Endothelial cell of umbilical vein (primary cell): ENCODE measurements around the gene GGA3. TPM values are rescaled to one million over a fixed set of nuclear protein-coding genes. Genes with fewer than 3 reads are reported as not detected.

ENCODE experiments used
- BruUV-seq: library from RNA; stranded (reverse); fragments of 400-500 nt; replicated peaks from 2 replicates; lab custom pipeline; 2021; lab: Mats Ljungman, UMichigan
- CTCF ChIA-PET: fragments of 300-600, 350-600 bp; sonication (Branson Sonifier 250); formaldehyde crosslinking; loops from one replicate; lab custom pipeline; 2021; ENCODE audit warnings: antibody characterized with exemption, inconsistent platforms; lab: Charles Lee
- POLR2A ChIA-PET: fragments of 300-600, 350-600 bp; sonication (Branson Sonifier 250); formaldehyde crosslinking; loops from one replicate; lab custom pipeline; 2021; ENCODE audit warnings: antibody characterized with exemption, inconsistent platforms; lab: Charles Lee
- DNase-seq: peaks from one replicate; pipeline ENCODE4 v3.0.0-alpha.2; 2011; ENCODE audit warnings: low read depth, low spot score
- FAIRE-seq: peaks from 2 replicates; lab custom pipeline; 2011; peaks lifted over from hg19 to GRCh38; lab: Jason Lieb, UNC
- H2AFZ ChIP-seq: 2 replicates; pipeline ENCODE4 v1.6.0; 2012; ENCODE audit warnings: low read depth, low read length, control low read depth, inconsistent platforms
- H3K27ac ChIP-seq: 2 replicates; pipeline ENCODE4 v1.5.1; 2011; ENCODE audit warnings: low read depth, mild to moderate bottlenecking, control low read depth, low read length, moderate library complexity; ENCODE audit not compliant: insufficient read depth
- H3K27me3 ChIP-seq, 2 experiments: 2 replicates each; pipeline versions ENCODE4 v1.6.0 to v1.6.1; 2011; ENCODE audit warnings: low read length in 2 of 2, mixed read lengths in 1 of 2; ENCODE audit not compliant: control insufficient read depth in 2 of 2, insufficient read depth in 2 of 2
- H3K36me3 ChIP-seq, 2 experiments: 2 replicates in 1 of 2; 3 replicates in 1 of 2; pipeline ENCODE4 v1.5.1; 2011; ENCODE audit warnings: low read length in 2 of 2, mild to moderate bottlenecking in 1 of 2, moderate library complexity in 1 of 2; ENCODE audit not compliant: control insufficient read depth in 2 of 2, insufficient read depth in 2 of 2; ENCODE audit errors: extremely low read depth in 1 of 2
- H3K4me1 ChIP-seq: 3 replicates; pipeline ENCODE4 v1.5.1; 2011; ENCODE audit warnings: mild to moderate bottlenecking, low read length; ENCODE audit not compliant: control insufficient read depth, insufficient read depth; ENCODE audit errors: extremely low read depth
- H3K4me2 ChIP-seq: 2 replicates; pipeline ENCODE4 v1.6.1; 2011; ENCODE audit warnings: low read length, control low read depth, mixed read lengths; ENCODE audit not compliant: insufficient read depth
- H3K4me3 ChIP-seq, 3 experiments: fragments of 200-600 bp in 1 of 3; sonication (generic), shearing (Covaris generic) in 1 of 3; replicated peaks in 1 of 3; 2 replicates each; pipeline ENCODE4 v1.5.1; 2011 to 2016; ENCODE audit warnings: control low read depth in 3 of 3, low read length in 3 of 3, mild to moderate bottlenecking in 2 of 3, inconsistent platforms in 1 of 3, low read depth in 1 of 3, moderate library complexity in 1 of 3; ENCODE audit not compliant: insufficient read depth in 1 of 3
- H3K79me2 ChIP-seq: 2 replicates; pipeline ENCODE4 v1.6.0; 2012; ENCODE audit warnings: low read length, inconsistent platforms; ENCODE audit not compliant: control insufficient read depth, insufficient read depth
- H3K9ac ChIP-seq: replicated peaks from 2 replicates; pipeline ENCODE3; 2011; ENCODE audit warnings: low read length, control low read depth; ENCODE audit not compliant: insufficient read depth; ENCODE audit errors: extremely low read depth
- H3K9me1 ChIP-seq: replicated peaks from 3 replicates; pipeline ENCODE4 v1.6.0; 2011; ENCODE audit warnings: mild to moderate bottlenecking, low read length; ENCODE audit not compliant: control insufficient read depth, insufficient read depth; ENCODE audit errors: extremely low read depth
- H3K9me3 ChIP-seq: replicated peaks from 2 replicates; pipeline ENCODE4 v1.5.1; 2012; ENCODE audit warnings: low read length, inconsistent platforms; ENCODE audit not compliant: control insufficient read depth, insufficient read depth
- H4K20me1 ChIP-seq: replicated peaks from 2 replicates; pipeline ENCODE3; 2011; ENCODE audit warnings: mild to moderate bottlenecking, low read length; ENCODE audit not compliant: control insufficient read depth, insufficient read depth; ENCODE audit errors: extremely low read depth
- EZH2 ChIP-seq: IDR thresholded peaks from 2 replicates; pipeline ENCODE4 v1.6.1; 2012; ENCODE audit warnings: borderline replicate concordance, low read depth, mild to moderate bottlenecking, moderate library complexity, low read length, inconsistent platforms; ENCODE audit not compliant: severe bottlenecking
- FOS ChIP-seq: IDR thresholded peaks from 2 replicates; pipeline ENCODE4 v1.6.1; 2011; ENCODE audit warnings: mild to moderate bottlenecking, low read length, moderate library complexity, borderline replicate concordance; ENCODE audit not compliant: insufficient read depth
- GATA2 ChIP-seq: IDR thresholded peaks from 2 replicates; pipeline ENCODE4 v1.7.0; 2011; ENCODE audit warnings: low read depth, mild to moderate bottlenecking, moderate library complexity, mixed read lengths, low read length; ENCODE audit not compliant: insufficient read length, insufficient read depth
- JUN ChIP-seq: IDR thresholded peaks from 2 replicates; pipeline ENCODE4 v1.6.1; 2011; ENCODE audit warnings: borderline replicate concordance, low read depth; ENCODE audit not compliant: insufficient read length, insufficient read depth
- MYC ChIP-seq: IDR thresholded peaks from one replicate; pipeline ENCODE4 v1.6.1; 2011; ENCODE audit warnings: mild to moderate bottlenecking, low read depth, low read length
- POLR2A ChIP-seq: IDR thresholded peaks from 2 replicates; pipeline ENCODE4 v1.6.1; 2012; ENCODE audit warnings: low read depth, mild to moderate bottlenecking, control low read depth, low read length
- POLR2AphosphoS5 ChIP-seq: IDR thresholded peaks from 2 replicates; pipeline ENCODE4 v1.6.1; 2012; ENCODE audit warnings: low read depth, mild to moderate bottlenecking, control low read depth, low read length, moderate library complexity; ENCODE audit not compliant: insufficient read depth
- dilution Hi-C: fragments of 300-500 bp; cut with MboI; formaldehyde crosslinking; loops from one replicate; pipeline ENCODE4 v1.15.0; 2019; ENCODE audit warnings: low sequenced_read_pairs; ENCODE audit not compliant: extremely low pct_ligation_motif_present
- intact Hi-C: fragments of 100-400 bp; cut with micrococcal nuclease; formaldehyde crosslinking; loops from one replicate; pipeline ENCODE4 v1.10.0; 2022
- polyA plus RNA-seq, 4 experiments: library from polyadenylated mRNA; depleted of rRNA in 3 of 4; stranded (reverse) in 3 of 4; unstranded in 1 of 4; fragments of >200 nt; gene quantifications; 2 replicates each; pipeline versions ENCODE4 v1.2.1 to v1.2.3, GENCODE V29; 2011 to 2012; ENCODE audit warnings: missing spikeins in 1 of 4
- total RNA-seq: library from RNA; stranded (reverse); gene quantifications from 2 replicates; pipeline ENCODE4 v1.2.3, GENCODE V29; 2021
- TF ChIP-seq, protein P1 (sequence below): IDR thresholded peaks from 2 replicates; pipeline ENCODE4 v1.6.1; 2011; ENCODE audit not compliant: insufficient read depth, insufficient read length
- TF ChIP-seq, protein P2 (sequence below), 2 donors: IDR thresholded peaks; 1 replicate in 1 of 2; 2 replicates in 1 of 2; pipeline ENCODE4 v1.5.1; 2011; ENCODE audit warnings: low read length in 2 of 2, mild to moderate bottlenecking in 2 of 2, moderate library complexity in 2 of 2, control low read depth in 1 of 2, inconsistent platforms in 1 of 2, low read depth in 1 of 2; ENCODE audit not compliant: insufficient read depth in 1 of 2; ENCODE audit errors: extremely low read depth in 1 of 2

Gene GGA3
- total and polyA plus RNA-seq, 2 donors (not counting 3 experiments of a cell fraction or from before 2014, with no cell fraction given), result 41.2 to 62.9 TPM

DNA sequence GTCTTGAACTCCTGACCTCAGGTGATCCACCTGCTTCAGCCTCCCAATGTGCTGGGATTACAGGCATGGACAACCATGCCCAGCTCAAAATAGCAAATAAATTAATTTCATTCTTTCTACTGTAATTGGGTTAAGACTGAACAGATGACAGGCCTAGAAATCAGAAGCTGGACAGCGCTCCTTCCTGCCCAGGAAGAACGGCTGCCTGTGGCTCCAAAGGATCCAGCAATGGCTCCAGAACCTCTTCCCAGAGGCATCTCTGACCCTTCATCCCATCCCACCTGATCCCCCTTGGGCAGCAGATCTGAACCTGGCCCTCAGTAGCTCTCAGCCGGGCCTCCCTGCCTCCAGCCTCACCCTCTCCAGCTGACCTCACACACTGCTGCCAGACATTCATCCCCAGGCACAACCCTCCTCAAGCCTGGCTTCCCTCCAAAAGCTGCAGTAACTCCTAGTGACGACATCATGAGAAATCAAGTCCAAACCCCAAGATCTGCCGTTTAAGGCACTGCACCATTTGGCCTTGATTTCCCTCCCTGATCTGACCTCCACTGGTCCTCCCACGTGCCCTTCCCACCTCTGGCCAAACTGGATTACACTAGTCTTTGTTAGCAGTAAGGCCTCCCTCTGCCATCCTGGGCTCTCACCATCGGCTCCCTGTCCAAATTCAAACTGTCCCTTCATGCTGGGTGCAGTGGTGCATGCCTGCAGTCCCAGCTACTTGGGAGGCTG is 12.7 kb upstream of the GGA3 start:
- Histone ChIP-seq H3K27ac (no peak overlapping the region), H3K27me3 (no peaks in the 10 kb centered on the region), H3K4me1 (peaks cover 13% of the 10 kb centered on the region), H3K9me3 (no peaks in the 10 kb centered on the region), H3K9me1 (no peaks in the 10 kb centered on the region), H3K4me3 (no peak overlapping the region), H3K36me3 (no peaks in the 10 kb centered on the region), H3K9ac (no peak overlapping the region), H2AFZ (no peak overlapping the region), H3K4me2 (no peak overlapping the region), H3K79me2 (no peaks in the 10 kb centered on the region), H4K20me1 (no peaks in the 10 kb centered on the region)
- dilution Hi-C loops (no loop called here), intact Hi-C loops (no loop called here)
- BruUV-seq, result no TSS peak
- no peak for TF ChIP-seq GATA2
- TF ChIP-seq, protein P1, sequence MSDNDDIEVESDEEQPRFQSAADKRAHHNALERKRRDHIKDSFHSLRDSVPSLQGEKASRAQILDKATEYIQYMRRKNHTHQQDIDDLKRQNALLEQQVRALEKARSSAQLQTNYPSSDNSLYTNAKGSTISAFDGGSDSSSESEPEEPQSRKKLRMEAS, result no peak
- no peak for TF ChIP-seq JUN
- no peak for TF ChIP-seq MYC
- no peak for TF ChIP-seq POLR2A
- TF ChIP-seq, protein P2, sequence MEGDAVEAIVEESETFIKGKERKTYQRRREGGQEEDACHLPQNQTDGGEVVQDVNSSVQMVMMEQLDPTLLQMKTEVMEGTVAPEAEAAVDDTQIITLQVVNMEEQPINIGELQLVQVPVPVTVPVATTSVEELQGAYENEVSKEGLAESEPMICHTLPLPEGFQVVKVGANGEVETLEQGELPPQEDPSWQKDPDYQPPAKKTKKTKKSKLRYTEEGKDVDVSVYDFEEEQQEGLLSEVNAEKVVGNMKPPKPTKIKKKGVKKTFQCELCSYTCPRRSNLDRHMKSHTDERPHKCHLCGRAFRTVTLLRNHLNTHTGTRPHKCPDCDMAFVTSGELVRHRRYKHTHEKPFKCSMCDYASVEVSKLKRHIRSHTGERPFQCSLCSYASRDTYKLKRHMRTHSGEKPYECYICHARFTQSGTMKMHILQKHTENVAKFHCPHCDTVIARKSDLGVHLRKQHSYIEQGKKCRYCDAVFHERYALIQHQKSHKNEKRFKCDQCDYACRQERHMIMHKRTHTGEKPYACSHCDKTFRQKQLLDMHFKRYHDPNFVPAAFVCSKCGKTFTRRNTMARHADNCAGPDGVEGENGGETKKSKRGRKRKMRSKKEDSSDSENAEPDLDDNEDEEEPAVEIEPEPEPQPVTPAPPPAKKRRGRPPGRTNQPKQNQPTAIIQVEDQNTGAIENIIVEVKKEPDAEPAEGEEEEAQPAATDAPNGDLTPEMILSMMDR (IDR thresholded peaks at IDR 0.05; ENCODE audit: extremely low read depth in 1 of 2, insufficient read depth in 1 of 2, low read depth in 1 of 2, low read length in 2 of 2), result no peak
- TF ChIP-seq POLR2AphosphoS5, result no peak
- no peak for TF ChIP-seq FOS
- TF ChIP-seq EZH2, result no peak
- POLR2A ChIA-PET, result no interaction called here
- DNase-seq (no peak), FAIRE-seq (no peak)
- CTCF ChIA-PET, result no interaction called here
